ENCODE results near the gene DDIT3.
"Not testable (repeated sequence)": the region's sequence is repeated elsewhere in the genome, so short reads cannot be mapped to it uniquely, and the experiment has no call there.

Gene DDIT3

DNA sequence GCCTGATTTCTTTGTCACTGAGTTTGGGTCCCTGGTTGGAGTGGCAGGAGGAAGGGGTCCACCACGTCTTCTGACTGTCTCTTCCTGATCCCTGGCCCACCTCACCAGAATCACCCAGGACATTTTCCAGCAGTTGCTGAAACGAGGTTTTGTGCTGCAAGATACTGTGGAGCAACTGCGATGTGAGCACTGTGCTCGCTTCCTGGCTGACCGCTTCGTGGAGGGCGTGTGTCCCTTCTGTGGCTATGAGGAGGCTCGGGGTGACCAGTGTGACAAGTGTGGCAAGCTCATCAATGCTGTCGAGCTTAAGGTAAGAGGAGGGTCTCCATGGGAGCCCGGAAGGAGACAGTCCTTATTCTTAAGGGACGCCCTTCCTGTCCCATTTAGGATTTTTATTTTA, 20.1 kb downstream of the DDIT3 start:
- CTCF ChIA-PET: interaction anchor here (0.6 to 1.2 kb wide), 2 partner anchors 41 to 48 kb away, joined by 3 read pairs; no protein-coding TSS in a partner anchor

DNA sequence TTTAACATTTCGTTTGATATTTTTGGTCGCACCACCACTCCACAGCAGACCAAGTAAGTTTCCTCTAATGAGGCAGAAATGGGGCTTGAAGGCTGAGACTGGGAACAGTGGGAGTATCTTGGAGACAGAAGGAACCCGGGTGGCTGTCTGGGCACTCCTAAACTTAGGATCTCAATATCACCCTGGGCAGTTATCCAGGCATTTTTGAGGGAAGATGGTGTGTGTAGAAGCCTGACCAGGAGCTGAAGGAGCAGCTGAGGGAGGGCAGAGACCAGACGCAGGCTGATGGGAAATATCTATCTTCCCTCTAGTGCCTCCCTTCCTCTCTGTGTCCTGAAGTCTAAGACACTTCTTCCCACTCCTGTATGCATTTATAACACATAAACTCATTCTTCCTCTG, 21.7 kb downstream of the DDIT3 start:
- POLR2A ChIA-PET: no interaction called here

More for the DNA sequence above, 20.1 kb downstream of the DDIT3 start:
- POLR2A ChIA-PET: interaction anchor here (3.8 kb wide), 1 partner anchor 17 kb away, joined by 20 read pairs; no protein-coding TSS in a partner anchor
- no peak for DNase-seq (ENCODE audit: extremely low spot score)
- TF ChIP-seq, protein P1, sequence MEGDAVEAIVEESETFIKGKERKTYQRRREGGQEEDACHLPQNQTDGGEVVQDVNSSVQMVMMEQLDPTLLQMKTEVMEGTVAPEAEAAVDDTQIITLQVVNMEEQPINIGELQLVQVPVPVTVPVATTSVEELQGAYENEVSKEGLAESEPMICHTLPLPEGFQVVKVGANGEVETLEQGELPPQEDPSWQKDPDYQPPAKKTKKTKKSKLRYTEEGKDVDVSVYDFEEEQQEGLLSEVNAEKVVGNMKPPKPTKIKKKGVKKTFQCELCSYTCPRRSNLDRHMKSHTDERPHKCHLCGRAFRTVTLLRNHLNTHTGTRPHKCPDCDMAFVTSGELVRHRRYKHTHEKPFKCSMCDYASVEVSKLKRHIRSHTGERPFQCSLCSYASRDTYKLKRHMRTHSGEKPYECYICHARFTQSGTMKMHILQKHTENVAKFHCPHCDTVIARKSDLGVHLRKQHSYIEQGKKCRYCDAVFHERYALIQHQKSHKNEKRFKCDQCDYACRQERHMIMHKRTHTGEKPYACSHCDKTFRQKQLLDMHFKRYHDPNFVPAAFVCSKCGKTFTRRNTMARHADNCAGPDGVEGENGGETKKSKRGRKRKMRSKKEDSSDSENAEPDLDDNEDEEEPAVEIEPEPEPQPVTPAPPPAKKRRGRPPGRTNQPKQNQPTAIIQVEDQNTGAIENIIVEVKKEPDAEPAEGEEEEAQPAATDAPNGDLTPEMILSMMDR (IDR thresholded peaks at IDR 0.05; ENCODE audit: control extremely low read depth, extremely low read depth, low read depth, missing control alignments): no peak

DNA sequence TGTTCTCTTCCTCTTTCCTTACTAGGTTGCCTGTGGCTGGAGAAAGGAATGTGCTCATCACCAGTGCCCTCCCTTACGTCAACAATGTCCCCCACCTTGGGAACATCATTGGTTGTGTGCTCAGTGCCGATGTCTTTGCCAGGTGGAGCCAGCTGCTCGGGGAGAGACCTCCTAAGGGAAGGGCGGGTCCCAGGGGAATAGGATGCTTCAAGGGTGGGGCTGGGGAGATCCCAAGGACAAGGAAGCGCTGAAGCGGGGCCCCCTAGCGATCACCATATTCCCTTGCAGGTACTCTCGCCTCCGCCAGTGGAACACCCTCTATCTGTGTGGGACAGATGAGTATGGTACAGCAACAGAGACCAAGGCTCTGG, 22.2 kb downstream of the DDIT3 start:
- DNase-seq (ENCODE audit: extremely low spot score): no peak
- ChIA-PET CTCF (interaction anchor here (1.0 to 2.1 kb wide), 4 partner anchors 13 to 46 kb away, joined by 3 to 7 read pairs (median 3); no protein-coding TSS in a partner anchor), POLR2A (no interaction called here)
- TF ChIP-seq, protein P1 (IDR thresholded peaks at IDR 0.05; ENCODE audit: control extremely low read depth, extremely low read depth, low read depth, missing control alignments): no peak

More for the DNA sequence above, 21.7 kb downstream of the DDIT3 start:
- DNase-seq (ENCODE audit: extremely low spot score): no peak
- TF ChIP-seq, protein P1 (IDR thresholded peaks at IDR 0.05; ENCODE audit: control extremely low read depth, extremely low read depth, low read depth, missing control alignments): no peak
- CTCF ChIA-PET: interaction anchor here (2.1 kb wide), 1 partner anchor 12 kb away, joined by 7 read pairs; no protein-coding TSS in a partner anchor

DNA sequence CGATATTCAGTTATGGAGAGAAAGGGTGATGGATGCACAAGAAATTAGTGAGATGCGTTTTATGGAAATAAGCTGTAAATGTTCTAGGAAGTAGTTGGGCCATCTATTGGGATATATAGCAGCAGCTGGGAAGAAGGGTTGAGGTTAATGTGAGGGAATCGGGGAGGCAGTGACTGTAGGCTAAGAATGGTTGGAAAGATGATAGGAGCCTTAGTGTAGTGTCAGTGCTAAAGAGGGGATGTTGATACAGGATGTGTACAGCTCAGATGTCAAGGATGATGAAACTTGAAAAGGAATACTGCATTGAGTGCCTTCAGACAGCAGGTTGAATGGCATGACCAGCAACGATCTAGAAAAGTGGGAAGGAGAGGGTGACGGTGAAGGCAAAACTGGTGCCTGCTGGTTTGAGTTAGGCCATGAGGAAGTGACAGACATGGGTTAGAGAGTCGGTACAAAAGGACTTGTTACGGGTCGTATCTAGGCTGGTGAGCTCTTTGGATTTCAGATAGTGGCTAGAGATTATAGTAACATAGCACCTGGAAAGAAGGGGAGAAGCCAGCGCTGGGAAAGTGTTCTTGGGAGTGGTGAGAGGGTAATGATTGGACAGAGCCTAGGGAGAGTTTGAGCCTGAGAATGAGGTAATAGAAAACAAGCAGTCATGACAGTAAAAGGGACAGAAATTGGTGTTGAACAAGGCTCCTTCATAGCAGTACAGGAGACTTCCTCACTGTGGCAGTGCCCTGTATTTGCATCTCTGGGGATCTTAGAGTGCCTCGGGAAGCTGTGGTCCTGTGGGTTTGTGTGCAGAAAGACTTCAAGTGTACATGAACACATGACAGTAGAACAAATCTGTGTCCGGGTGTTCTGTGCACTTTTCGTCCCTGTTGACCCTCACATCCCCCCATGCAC, 22.8 kb downstream of the DDIT3 start:
- TF ChIP-seq, protein P1 (IDR thresholded peaks at IDR 0.05; ENCODE audit: control extremely low read depth, extremely low read depth, low read depth, missing control alignments): no peak
- ChIA-PET CTCF (interaction anchor here (1.0 to 2.1 kb wide), 6 partner anchors 13 to 86 kb away, joined by 3 to 7 read pairs (median 3); no protein-coding TSS in a partner anchor), POLR2A (interaction anchor here (0.9 kb wide), 1 partner anchor 16 kb away, joined by 3 read pairs; no protein-coding TSS in a partner anchor)
- no peak for DNase-seq (ENCODE audit: extremely low spot score)

DNA sequence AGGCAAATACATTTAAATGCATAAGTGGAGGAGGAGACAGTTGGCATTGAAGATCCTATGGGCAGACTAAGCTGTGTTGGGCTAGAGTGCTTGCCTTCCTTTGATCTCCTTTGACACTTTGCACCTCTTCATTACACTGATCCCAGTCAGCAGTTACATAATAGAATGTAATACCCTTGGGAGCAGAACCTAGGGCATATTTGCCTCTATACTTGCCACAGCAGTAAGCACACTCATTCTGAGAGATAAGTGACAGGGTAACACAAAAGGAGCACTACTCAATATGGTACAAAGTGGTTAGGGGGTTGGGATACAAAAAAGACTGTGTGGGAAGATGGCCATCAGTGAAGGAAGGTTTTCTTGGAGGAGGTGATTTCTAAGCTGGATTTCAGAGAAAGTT, 23.5 kb downstream of the DDIT3 start:
- POLR2A ChIA-PET: interaction anchor here (0.9 kb wide), 1 partner anchor 17 kb away, joined by 3 read pairs; no protein-coding TSS in a partner anchor
- no peak for DNase-seq (ENCODE audit: extremely low spot score)
- CTCF ChIA-PET: interaction anchor here (1.0 to 2.1 kb wide), 4 partner anchors 14 to 87 kb away, joined by 3 to 7 read pairs (median 3); no protein-coding TSS in a partner anchor
- TF ChIP-seq, protein P1 (IDR thresholded peaks at IDR 0.05; ENCODE audit: control extremely low read depth, extremely low read depth, low read depth, missing control alignments): no peak

DNA sequence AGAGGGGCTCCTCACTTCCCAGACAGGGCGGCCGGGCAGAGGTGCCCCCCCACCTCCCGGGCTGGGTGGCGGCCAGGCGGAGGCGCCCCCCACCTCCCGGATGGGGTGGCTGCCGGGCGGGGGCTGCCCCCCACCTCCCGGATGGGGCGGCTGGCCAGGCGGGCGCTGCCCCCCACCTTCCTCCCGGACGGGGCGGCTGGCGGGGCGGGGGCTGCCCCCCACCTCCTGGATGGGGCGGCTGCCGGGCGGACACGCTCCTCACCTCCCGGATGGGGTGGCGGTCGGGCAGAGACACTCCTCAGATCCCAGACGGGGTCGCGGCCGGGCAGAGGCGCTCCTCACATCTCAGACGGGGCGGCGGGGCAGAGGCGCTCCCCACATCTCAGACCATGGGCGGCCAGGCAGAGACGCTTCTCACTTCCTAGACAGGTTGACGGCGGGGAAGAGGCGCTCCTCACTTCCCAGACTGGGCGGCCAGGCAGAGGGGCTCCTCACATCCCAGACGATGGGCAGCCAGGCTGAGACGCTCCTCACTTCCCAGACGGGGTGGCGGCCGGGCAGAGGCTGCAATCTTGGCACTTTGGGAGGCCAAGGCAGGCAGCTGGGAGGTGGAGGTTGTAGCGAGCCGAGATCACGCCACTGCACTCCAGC, 25.1 kb downstream of the DDIT3 start:
- POLR2A ChIA-PET; DNase-seq (ENCODE audit: extremely low spot score): not testable (repeated sequence)

More for the DNA sequence above, 25.1 kb downstream of the DDIT3 start:
- CTCF ChIA-PET: not testable (repeated sequence)

Data from GM10248 (cell line).